Neural progenitor cell (in vitro differentiated cells): Measurements from ENCODE around the gene SEMA5B.

ENCODE experiments used
- CTCF ChIP-seq: fragments of 200-600 bp; sonication (generic); IDR thresholded peaks from 2 replicates; pipeline ENCODE4 v1.5.1; 2017; ENCODE audit warnings: antibody characterized with exemption, mild to moderate bottlenecking
- EZH2 ChIP-seq: fragments of 200-600 bp; sonication (generic); IDR thresholded peaks from 2 replicates; pipeline ENCODE4 v1.6.1; 2017; ENCODE audit warnings: antibody characterized with exemption, mild to moderate bottlenecking, moderate library complexity

- no peak for TF ChIP-seq CTCF
- TF ChIP-seq EZH2 = no peak
These were observed 129.3 kb downstream of the SEMA5B start for GRCh38 chr3:122898298-122898697.
